ENCODE data around the gene GTF3C4. TPM values are rescaled to one million over a fixed set of nuclear protein-coding genes. Genes with fewer than 3 reads are reported as not detected.

The GTF3C4 gene
- total and polyA plus RNA-seq, 4 donors, result 3.1 to 18.7 (median 10.8) TPM

GRCh38 chr9:132679946-132680625, 9.8 kb downstream of the GTF3C4 start:
- H3K27me3 ChIP-seq (ENCODE audit: control insufficient read depth in 3 of 3, insufficient read depth in 3 of 3, low read length in 2 of 3), result no peaks in the 10 kb centered on the region
- no peak overlapping the region for H3K9ac ChIP-seq (ENCODE audit: insufficient read depth in 1 of 2, low read length in 2 of 2)
- ATAC-seq (ENCODE audit: insufficient read depth, low FRiP score) (no peak), DNase-seq (no peak)
- WGBS, 2 donors, result 53 to 87% methylated on average over 3 of the region's 3 CpGs
- H3K27ac ChIP-seq (ENCODE audit: low read depth in 1 of 2, low read length in 1 of 2), result no peak overlapping the region
- peaks cover 0 to 5% (median 0%) of the 10 kb centered on the region in 5 donors for H3K4me1 ChIP-seq (ENCODE audit: control insufficient read depth in 5 of 5, insufficient read depth in 5 of 5, low read length in 5 of 5)
- peaks cover 15 to 41% (median 20%) of the 10 kb centered on the region in 4 donors for H3K36me3 ChIP-seq (ENCODE audit: control insufficient read depth in 4 of 4, insufficient read depth in 4 of 4, low read length in 4 of 4)
- no peak for TF ChIP-seq CTCF (IDR thresholded peaks at IDR 0.05; ENCODE audit: control extremely low read depth, extremely low read depth)
- no peaks in the 10 kb centered on the region for H3K9me3 ChIP-seq (ENCODE audit: control insufficient read depth in 4 of 4, insufficient read depth in 3 of 4, low read length in 3 of 4)
- H3K4me3 ChIP-seq, result no peak overlapping the region

GRCh38 chr9:132681561-132681960, 11.3 kb downstream of the GTF3C4 start:
- Histone ChIP-seq H3K27me3 (ENCODE audit: control insufficient read depth in 3 of 3, insufficient read depth in 3 of 3, low read length in 2 of 3) (no peaks in the 10 kb centered on the region), H3K4me3 (no peak overlapping the region), H3K36me3 (ENCODE audit: control insufficient read depth in 4 of 4, insufficient read depth in 4 of 4, low read length in 4 of 4) (peaks cover 21 to 46% (median 23%) of the 10 kb centered on the region in 4 donors), H3K9ac (ENCODE audit: insufficient read depth in 1 of 2, low read length in 2 of 2) (no peak overlapping the region), H3K4me1 (ENCODE audit: control insufficient read depth in 5 of 5, insufficient read depth in 5 of 5, low read length in 5 of 5) (peaks cover 0 to 5% (median 0%) of the 10 kb centered on the region in 5 donors), H3K27ac (ENCODE audit: low read depth in 1 of 2, low read length in 1 of 2) (no peak overlapping the region), H3K9me3 (ENCODE audit: control insufficient read depth in 4 of 4, insufficient read depth in 3 of 4, low read length in 3 of 4) (no peaks in the 10 kb centered on the region)
- no peak for TF ChIP-seq CTCF (IDR thresholded peaks at IDR 0.05; ENCODE audit: control extremely low read depth, extremely low read depth)
- ATAC-seq (ENCODE audit: insufficient read depth, low FRiP score), result no peak
- 78 to 90% methylated on average over 5 of the region's 5 CpGs for WGBS, 2 donors
- DNase-seq, result no peak

- peaks cover 0 to 5% (median 0%) of the 10 kb centered on the region in 5 donors for H3K4me1 ChIP-seq (ENCODE audit: control insufficient read depth in 5 of 5, insufficient read depth in 5 of 5, low read length in 5 of 5)
- no peak overlapping the region for H3K9ac ChIP-seq (ENCODE audit: insufficient read depth in 1 of 2, low read length in 2 of 2)
- WGBS, 2 donors, result 90 to 95% methylated on average over 1 of the region's 1 CpG
- no peak overlapping the region for H3K4me3 ChIP-seq
- peaks cover 23 to 36% (median 24%) of the 10 kb centered on the region in 4 donors for H3K36me3 ChIP-seq (ENCODE audit: control insufficient read depth in 4 of 4, insufficient read depth in 4 of 4, low read length in 4 of 4)
- DNase-seq (no peak), ATAC-seq (ENCODE audit: insufficient read depth, low FRiP score) (no peak)
- no peak overlapping the region for H3K27ac ChIP-seq (ENCODE audit: low read depth in 1 of 2, low read length in 1 of 2)
- H3K27me3 ChIP-seq (ENCODE audit: control insufficient read depth in 3 of 3, insufficient read depth in 3 of 3, low read length in 2 of 3), result no peaks in the 10 kb centered on the region
- no peaks in the 10 kb centered on the region for H3K9me3 ChIP-seq (ENCODE audit: control insufficient read depth in 4 of 4, insufficient read depth in 3 of 4, low read length in 3 of 4)
- TF ChIP-seq CTCF (IDR thresholded peaks at IDR 0.05; ENCODE audit: control extremely low read depth, extremely low read depth), result no peak
Observed at GRCh38 chr9:132683873-132684272, 13.6 kb downstream of the GTF3C4 start.
